GM21528 (cell line): ENCODE results near the gene VOPP1.
"Not testable (repeated sequence)": the region's sequence is repeated elsewhere in the genome, so short reads cannot be mapped to it uniquely, and the experiment has no call there.

Experiments used
- ATAC-seq: cut with Tn5 transposase; IDR thresholded peaks from one replicate; pipeline ENCODE4 v1.9.1; 2021; ENCODE audit warnings: mild to moderate bottlenecking, moderate library complexity; ENCODE audit not compliant: unreplicated experiment, low FRiP score

Gene VOPP1

GRCh38 chr7:55474944-55475854, 97.1 kb downstream of the VOPP1 start:
- no peak for ATAC-seq

- ATAC-seq: no peak
These were observed 98.4 kb downstream of the VOPP1 start for GRCh38 chr7:55473932-55474331.

DNA sequence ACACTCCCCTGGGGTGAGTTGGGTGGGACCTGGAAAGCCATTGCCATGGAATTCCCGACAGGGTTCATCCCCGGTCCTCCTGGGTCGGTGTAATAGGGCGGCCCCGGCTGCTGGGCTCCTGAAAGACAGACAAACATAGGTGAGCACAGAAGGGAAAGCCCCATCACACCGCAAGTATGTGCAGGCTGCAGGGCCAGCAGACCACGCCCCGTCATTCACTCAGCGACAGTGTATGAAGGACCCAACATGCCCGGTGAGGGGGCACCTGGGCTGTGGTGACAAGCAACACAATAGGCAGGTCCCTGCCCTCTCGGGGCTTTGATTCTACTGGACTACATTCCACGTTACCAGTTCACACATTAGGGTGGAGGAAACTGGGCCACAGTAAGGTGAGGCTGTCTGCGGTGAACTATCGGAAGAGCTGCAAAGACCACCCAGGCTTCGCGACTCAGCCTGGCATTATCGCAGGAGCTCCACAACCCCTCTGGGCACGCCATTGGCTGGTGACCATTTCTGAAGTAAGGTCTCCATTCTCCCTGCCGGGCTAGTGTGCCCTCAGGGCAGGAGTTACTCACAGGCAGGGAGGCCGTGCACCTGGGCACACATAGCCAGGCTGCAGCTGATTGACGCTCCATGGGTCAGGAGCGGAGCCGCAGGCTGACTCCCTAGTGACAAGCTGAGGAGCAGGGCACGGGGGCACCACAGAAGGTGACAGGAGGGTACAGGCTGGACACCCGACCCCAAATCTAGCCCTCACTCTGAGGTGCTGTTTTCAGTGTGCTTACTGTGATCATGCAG, 99.2 kb downstream of the VOPP1 start:
- ATAC-seq: no peak

DNA sequence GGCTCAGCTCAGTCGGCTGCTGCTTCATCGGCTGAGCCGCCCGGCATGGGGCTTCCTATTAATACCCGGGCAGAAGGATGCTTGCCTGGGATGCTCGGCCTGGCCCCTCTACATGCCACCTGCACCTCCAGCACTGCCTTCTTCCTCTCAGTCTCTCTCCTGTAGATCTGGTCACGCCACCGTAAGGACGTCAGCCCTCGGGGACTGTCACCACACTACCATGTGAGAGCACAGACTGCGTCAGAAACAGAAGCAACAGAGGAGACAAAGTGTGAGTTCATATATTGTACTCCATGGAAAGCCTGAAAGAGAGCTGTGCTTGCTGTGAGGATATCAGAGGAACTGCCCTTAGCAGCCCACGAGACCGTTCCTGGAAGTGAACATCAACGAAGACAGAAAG, 99.9 kb downstream of the VOPP1 start:
- ATAC-seq: not testable (repeated sequence)

DNA sequence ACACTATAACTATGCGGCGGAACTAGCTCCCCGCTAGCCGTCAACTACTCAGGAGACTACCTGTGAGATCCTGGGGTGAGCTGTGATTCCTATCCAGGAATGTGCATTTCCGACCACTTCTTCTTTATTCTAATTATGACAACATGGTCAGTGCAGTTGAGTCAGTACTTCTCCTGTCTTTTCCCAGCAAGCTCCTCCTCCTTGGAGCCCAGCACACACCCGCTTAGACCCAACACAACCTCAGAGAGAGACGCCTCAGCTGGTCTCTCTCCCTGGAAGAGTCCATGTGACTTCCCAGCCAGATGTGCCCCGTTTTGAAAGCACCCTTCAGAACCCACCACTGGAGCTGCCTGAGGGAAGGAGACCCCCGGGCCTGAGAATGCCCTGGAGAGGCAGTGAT, 100.7 kb downstream of the VOPP1 start:
- ATAC-seq: not testable (repeated sequence)

GRCh38 chr7:55470261-55470660, 102.0 kb downstream of the VOPP1 start:
- no peak for ATAC-seq

- ATAC-seq: no peak
These were observed 102.6 kb downstream of the VOPP1 start for GRCh38 chr7:55469721-55470120.

DNA sequence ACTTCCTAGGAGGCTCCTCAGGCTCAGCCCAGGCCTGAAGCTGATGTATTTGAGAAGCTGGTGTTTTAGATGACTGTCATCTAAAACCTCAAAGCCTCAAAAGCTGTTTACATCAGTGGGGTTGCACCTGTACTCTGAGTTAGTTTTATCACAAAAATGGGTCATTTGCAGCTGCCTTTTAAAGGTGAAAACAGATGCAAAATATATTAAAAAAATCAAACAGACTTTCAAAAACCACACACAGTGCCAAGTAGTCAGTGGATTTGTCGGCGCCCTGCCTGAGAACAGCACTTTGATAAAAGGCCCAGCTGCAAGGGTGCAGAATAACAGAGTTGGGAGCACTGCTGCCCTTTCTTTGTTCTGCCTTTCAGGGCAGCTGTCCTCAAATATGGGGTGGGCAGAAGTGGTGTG, 103.0 kb downstream of the VOPP1 start:
- no peak for ATAC-seq

GRCh38 chr7:55468495-55468894, 103.8 kb downstream of the VOPP1 start:
- no peak for ATAC-seq

DNA sequence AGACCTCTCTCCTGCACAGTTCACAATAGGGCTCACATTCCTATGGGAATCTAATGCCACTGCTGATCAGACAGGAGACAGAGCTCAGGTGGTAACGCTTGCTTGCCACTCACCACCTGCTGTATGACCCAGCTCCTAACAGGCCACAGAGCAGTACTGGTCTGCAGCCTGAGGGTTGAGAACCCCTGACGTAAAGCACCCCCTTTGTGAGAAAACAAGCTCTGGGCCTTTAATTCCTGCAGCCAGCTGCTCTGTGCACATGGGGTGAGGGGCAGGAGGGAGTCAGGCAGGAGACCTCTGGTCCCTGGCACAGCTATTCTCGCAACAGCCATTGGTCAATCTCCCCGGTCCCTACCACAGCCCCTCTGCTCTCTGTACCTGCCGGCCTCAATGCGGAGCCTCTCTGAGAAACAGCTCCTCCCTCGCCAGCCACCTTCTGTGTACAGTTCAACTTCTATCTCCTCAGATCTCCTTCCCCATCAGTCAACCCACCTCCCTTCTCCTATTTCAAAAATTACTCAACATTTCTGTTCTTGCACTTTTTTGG, 105.2 kb downstream of the VOPP1 start:
- ATAC-seq: no peak

GRCh38 chr7:55465691-55466090, 106.6 kb downstream of the VOPP1 start:
- ATAC-seq: no peak

- no peak for ATAC-seq
These were observed 107.9 kb downstream of the VOPP1 start for GRCh38 chr7:55464422-55464821.

DNA sequence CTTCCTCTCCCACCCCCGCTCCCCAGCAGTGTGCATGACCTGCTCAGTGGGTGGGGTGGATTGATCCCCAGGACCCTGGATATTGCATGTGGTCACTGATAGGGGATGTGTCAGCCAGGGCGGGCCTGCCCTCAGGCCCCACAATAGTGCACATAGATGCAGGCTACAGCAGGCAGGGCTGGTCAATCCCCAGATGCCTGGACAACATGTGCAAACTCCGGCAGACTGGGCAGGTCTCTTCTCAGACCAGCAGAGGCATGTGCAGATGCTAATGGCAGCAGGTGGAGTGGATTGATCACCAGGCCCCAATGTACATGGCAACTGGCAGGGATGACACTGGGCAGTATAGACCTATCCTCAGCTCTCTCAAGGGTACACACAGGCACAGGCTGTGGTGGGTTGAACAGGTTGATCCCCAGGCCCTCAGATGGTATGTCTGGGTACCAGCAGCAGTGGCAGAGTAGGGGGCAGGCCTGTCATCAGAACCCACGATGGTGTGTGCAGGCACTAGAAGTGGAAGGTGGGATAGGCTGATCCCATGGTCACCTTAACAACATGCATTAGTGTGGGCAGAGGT, 108.5 kb downstream of the VOPP1 start:
- ATAC-seq: no peak

- no peak for ATAC-seq
These were observed 114.0 kb downstream of the VOPP1 start for GRCh38 chr7:55458351-55458750.

GRCh38 chr7:55457801-55458200, 114.5 kb downstream of the VOPP1 start:
- no peak for ATAC-seq

GRCh38 chr7:55452971-55453370, 119.3 kb downstream of the VOPP1 start:
- ATAC-seq: no peak

DNA sequence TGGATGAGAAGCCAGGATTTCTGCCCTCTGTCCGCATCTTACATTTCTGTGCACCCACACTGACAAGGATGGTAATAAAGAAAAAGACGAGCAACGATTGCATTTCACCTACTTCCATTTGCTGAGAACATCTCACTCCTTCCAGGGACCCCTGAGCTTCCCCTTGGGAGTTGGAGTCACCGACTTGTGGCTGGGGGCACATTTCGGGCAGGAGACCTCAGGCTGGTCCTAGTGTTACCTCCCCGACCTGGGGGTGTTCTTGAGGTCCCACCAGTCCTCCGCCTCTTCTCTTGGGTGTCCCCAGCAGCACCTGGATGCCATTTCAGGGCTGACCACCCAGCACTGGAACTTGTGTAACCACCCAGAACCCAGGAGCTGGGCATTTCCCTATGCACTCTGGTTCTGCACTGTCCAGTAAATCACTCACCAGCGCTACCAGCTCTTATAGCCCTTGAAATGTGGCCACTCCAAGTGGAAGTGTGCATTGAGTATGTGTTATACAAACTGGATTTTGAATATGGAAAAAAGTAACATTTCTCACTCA, 122.2 kb downstream of the VOPP1 start:
- ATAC-seq: no peak

- ATAC-seq: no peak
These were observed 122.9 kb downstream of the VOPP1 start for GRCh38 chr7:55449205-55449991.

DNA sequence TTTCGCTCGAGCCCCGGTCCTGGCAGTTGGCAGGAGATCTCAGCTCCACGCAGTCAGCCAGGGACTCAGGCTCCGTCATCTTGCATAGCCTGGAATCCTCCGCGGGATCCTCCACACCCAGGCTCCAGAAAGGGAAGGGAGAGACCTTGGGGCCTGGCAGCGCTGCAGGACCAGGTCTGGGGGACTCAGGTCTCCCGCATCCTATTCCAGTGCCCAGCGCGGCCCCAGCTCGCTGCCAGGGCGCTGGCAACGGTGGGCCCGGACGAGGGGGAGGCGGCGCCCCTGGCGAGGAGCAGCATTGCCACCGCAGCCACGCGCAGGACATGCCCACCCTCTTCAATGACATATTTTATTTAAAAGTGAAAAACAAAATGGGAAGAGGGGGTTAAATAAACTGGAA, 123.8 kb downstream of the VOPP1 start:
- no peak for ATAC-seq

DNA sequence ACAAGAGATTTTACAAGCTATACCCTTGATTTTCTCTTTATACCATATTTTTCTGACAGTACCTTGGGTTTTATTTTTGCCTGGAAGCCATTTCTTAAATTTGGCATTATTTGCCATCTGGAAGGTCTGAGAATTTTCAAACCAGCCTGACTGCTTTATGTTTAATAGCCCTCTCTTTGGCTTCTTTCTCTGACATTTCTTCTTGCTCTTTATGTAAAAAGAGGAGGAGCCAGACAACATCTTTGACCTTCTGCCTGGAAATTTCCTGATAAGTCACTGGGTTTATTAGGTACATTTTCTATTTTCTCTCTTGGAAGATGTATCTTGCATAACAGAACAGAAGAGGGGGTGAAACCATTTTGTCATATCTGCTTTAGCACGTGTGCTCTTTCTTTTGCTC, 127.5 kb downstream of the VOPP1 start:
- no peak for ATAC-seq
